D341Med (cell line): ENCODE measurements around the gene COL1A1.

ENCODE experiments used
- DNase-seq: peaks from one replicate; pipeline ENCODE4 v3.0.0; 2012; ENCODE audit warnings: low spot score

The COL1A1 gene

GRCh38 chr17:50171371-50172071 is 29.9 kb downstream of the COL1A1 start:
- no peak for DNase-seq

- DNase-seq: no peak
Observed at GRCh38 chr17:50170662-50171370, 30.6 kb downstream of the COL1A1 start.

- DNase-seq: no peak
Observed at GRCh38 chr17:50169881-50170459, 31.5 kb downstream of the COL1A1 start.

- DNase-seq: peak; percentile 87
Observed at GRCh38 chr17:50169121-50169764, 32.2 kb downstream of the COL1A1 start.

GRCh38 chr17:50168319-50168718 is 33.1 kb downstream of the COL1A1 start:
- no peak for DNase-seq

- no peak for DNase-seq
Observed at GRCh38 chr17:50167371-50167770, 34.1 kb downstream of the COL1A1 start.

GRCh38 chr17:50166518-50167181 is 34.8 kb downstream of the COL1A1 start:
- no peak for DNase-seq

GRCh38 chr17:50165867-50166517 is 35.4 kb downstream of the COL1A1 start, which contains the start of gene SGCA:
Gene SGCA, plus strand, starts transcription at chr17:50166005. Its CDS starts 36 bp downstream, at chr17:50166041.
- DNase-seq: no peak

- no peak for DNase-seq
Observed at GRCh38 chr17:50165466-50165865, 36.0 kb downstream of the COL1A1 start.

GRCh38 chr17:50165066-50165465 is 36.4 kb downstream of the COL1A1 start:
- DNase-seq: no peak

- DNase-seq: no peak
Observed at GRCh38 chr17:50164697-50164988, 36.8 kb downstream of the COL1A1 start.

GRCh38 chr17:50163843-50164696 is 37.4 kb downstream of the COL1A1 start:
- DNase-seq: no peak

- no peak for DNase-seq
Observed at GRCh38 chr17:50162466-50163254, 38.8 kb downstream of the COL1A1 start.

GRCh38 chr17:50161911-50162288 is 39.5 kb downstream of the COL1A1 start:
- DNase-seq: no peak

- peak; percentile 100 for DNase-seq
Observed at GRCh38 chr17:50161023-50161910, 40.2 kb downstream of the COL1A1 start.

- DNase-seq: no peak
Observed at GRCh38 chr17:50157891-50158290, 43.5 kb downstream of the COL1A1 start.

GRCh38 chr17:50155115-50155819 is 46.2 kb downstream of the COL1A1 start:
- DNase-seq: no peak

- DNase-seq: no peak
Observed at GRCh38 chr17:50154604-50155003, 46.8 kb downstream of the COL1A1 start.
